ENCODE results near the gene STOX1. TPM values are rescaled to one million over a fixed set of nuclear protein-coding genes. Genes with fewer than 3 reads are reported as not detected.
"Not testable (repeated sequence)": the region's sequence is repeated elsewhere in the genome, so short reads cannot be mapped to it uniquely, and the experiment has no call there.

Gene STOX1
- total and polyA plus RNA-seq, 2 donors (not counting 1 experiment from before 2014, with no cell fraction given): under 0.01 to 0.05 TPM

DNA sequence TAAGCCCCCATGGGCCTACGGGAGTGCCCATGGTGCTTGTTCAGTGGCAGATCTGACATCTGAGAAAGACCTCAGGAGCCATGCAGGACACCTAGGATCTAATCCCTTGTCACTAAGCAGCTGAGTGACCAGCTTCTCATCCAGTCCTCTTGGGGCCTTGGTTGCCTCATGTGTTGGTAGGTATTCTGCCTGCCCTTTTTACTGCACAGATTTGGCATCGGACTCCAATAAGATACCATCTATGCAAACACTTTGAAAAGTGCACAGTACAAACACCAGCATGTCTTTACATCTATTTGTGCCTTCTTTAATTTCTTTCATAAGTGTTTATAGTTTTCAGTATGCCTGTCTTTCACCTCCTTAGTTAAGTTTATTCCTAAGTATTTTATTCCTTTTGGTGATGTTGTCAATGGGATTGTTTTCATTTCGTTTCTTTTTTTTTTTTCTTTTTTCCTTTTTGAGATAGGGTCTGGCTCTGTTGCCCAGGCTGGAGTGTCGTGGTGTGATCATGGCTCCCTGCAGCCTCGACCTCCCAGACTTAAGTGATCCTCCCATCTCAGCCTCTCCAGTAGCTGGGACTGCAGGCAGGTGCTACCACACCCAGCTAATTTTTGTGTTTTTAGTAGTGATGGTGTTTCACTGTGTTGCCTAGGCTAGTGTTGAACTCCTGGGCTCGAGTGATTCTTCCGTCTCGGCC is 10.4 kb downstream of the STOX1 start:
- no peak overlapping the region for H2AFZ ChIP-seq (ENCODE audit: low read length)
- H3K4me1 ChIP-seq (ENCODE audit: control insufficient read depth, extremely low read depth, insufficient read depth, low read length): no peaks in the 10 kb centered on the region
- H3K79me2 ChIP-seq (ENCODE audit: control insufficient read depth, insufficient read depth, low read length): no peaks in the 10 kb centered on the region
- TF ChIP-seq, protein P1, sequence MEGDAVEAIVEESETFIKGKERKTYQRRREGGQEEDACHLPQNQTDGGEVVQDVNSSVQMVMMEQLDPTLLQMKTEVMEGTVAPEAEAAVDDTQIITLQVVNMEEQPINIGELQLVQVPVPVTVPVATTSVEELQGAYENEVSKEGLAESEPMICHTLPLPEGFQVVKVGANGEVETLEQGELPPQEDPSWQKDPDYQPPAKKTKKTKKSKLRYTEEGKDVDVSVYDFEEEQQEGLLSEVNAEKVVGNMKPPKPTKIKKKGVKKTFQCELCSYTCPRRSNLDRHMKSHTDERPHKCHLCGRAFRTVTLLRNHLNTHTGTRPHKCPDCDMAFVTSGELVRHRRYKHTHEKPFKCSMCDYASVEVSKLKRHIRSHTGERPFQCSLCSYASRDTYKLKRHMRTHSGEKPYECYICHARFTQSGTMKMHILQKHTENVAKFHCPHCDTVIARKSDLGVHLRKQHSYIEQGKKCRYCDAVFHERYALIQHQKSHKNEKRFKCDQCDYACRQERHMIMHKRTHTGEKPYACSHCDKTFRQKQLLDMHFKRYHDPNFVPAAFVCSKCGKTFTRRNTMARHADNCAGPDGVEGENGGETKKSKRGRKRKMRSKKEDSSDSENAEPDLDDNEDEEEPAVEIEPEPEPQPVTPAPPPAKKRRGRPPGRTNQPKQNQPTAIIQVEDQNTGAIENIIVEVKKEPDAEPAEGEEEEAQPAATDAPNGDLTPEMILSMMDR (conservative IDR thresholded peaks at IDR 0.05 in 1 of 2, IDR thresholded peaks at IDR 0.05 in 1 of 2; ENCODE audit: low read depth in 1 of 2, low read length in 2 of 2): no peak
- TF ChIP-seq EZH2 (IDR thresholded peaks at IDR 0.05; ENCODE audit: low read length, missing control alignments): no peak
- H3K4me2 ChIP-seq (ENCODE audit: extremely low read depth, insufficient read depth, low read length): no peak overlapping the region
- H3K36me3 ChIP-seq (ENCODE audit: control insufficient read depth, insufficient read depth, low read length): no peaks in the 10 kb centered on the region
- H3K4me3 ChIP-seq (replicated peaks in 1 of 4; ENCODE audit: control extremely low read depth in 1 of 4, insufficient read depth in 1 of 4, low read depth in 3 of 4, low read length in 4 of 4): no peak overlapping the region
- H3K27me3 ChIP-seq (ENCODE audit: control insufficient read depth, insufficient read depth, low read length): no peaks in the 10 kb centered on the region
- no peaks in the 10 kb centered on the region for H4K20me1 ChIP-seq (ENCODE audit: control insufficient read depth, extremely low read depth, insufficient read depth, low read length)
- DNase-seq (ENCODE audit: low read depth in 2 of 2): no peak
- H3K9me3 ChIP-seq (ENCODE audit: control insufficient read depth, insufficient read depth, low read depth, low read length): no peaks in the 10 kb centered on the region
- no peak overlapping the region for H3K27ac ChIP-seq (ENCODE audit: insufficient read depth, low read length)
- H3K9ac ChIP-seq (ENCODE audit: insufficient read depth, low read length): no peak overlapping the region

DNA sequence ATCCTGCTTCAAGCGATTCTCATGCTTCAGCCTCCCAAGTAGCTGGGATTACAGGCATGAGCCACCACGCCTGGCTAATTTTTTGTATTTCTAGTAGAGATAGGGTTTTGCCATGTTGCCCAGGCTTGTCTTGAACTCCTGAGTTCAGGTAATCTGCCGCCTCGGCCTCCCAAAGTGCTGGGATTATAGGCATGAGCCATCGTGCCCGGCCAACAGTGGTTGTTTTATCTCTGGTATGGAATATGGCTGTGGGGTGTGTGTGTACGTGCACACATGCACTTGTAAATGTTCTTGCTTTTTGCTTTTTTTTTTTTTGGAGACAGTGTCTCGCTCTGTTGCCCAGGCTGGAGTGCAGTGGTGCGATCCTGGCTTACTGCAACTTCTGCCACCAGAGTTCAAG is 13.3 kb downstream of the STOX1 start:
- not testable (repeated sequence) for H3K27me3 ChIP-seq (ENCODE audit: control insufficient read depth, insufficient read depth, low read length); H3K27ac ChIP-seq (ENCODE audit: insufficient read depth, low read length); H2AFZ ChIP-seq (ENCODE audit: low read length); DNase-seq (ENCODE audit: low read depth in 2 of 2); H3K9ac ChIP-seq (ENCODE audit: insufficient read depth, low read length); H3K4me1 ChIP-seq (ENCODE audit: control insufficient read depth, extremely low read depth, insufficient read depth, low read length); H3K79me2 ChIP-seq (ENCODE audit: control insufficient read depth, insufficient read depth, low read length); H4K20me1 ChIP-seq (ENCODE audit: control insufficient read depth, extremely low read depth, insufficient read depth, low read length); H3K4me3 ChIP-seq (replicated peaks in 1 of 4; ENCODE audit: control extremely low read depth in 1 of 4, insufficient read depth in 1 of 4, low read depth in 3 of 4, low read length in 4 of 4); H3K4me2 ChIP-seq (ENCODE audit: extremely low read depth, insufficient read depth, low read length); H3K9me3 ChIP-seq (ENCODE audit: control insufficient read depth, insufficient read depth, low read depth, low read length); H3K36me3 ChIP-seq (ENCODE audit: control insufficient read depth, insufficient read depth, low read length)

DNA sequence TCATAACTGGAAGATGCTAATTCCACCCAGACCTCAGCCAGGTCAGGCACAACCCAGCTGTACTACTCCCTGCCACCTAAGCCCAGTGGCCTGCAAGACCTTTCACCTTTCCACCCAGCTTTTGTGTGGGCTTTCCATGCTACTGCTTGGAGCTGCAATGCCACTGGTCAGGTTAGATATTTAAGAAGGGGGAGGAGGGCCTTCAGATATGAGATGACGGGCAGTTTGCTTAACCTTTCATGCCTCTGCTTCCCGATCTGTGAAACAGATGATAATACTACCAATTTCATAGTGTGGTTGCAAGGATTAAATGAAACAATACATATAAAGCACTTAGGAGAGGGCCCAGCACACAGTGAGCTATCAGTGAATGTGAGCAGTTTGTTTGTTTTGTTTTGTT is 20.9 kb downstream of the STOX1 start:
- Histone ChIP-seq H3K27me3 (ENCODE audit: control insufficient read depth, insufficient read depth, low read length) (no peaks in the 10 kb centered on the region), H3K9ac (ENCODE audit: insufficient read depth, low read length) (no peak overlapping the region)

More for the DNA sequence above, 20.9 kb downstream of the STOX1 start:
- H3K4me2 ChIP-seq (ENCODE audit: extremely low read depth, insufficient read depth, low read length): no peak overlapping the region
- DNase-seq (ENCODE audit: low read depth in 2 of 2): no peak
- H2AFZ ChIP-seq (ENCODE audit: low read length): no peak overlapping the region
- no peaks in the 10 kb centered on the region for H3K79me2 ChIP-seq (ENCODE audit: control insufficient read depth, insufficient read depth, low read length)
- no peak overlapping the region for H3K4me3 ChIP-seq (replicated peaks in 1 of 4; ENCODE audit: control extremely low read depth in 1 of 4, insufficient read depth in 1 of 4, low read depth in 3 of 4, low read length in 4 of 4)
- H3K36me3 ChIP-seq (ENCODE audit: control insufficient read depth, insufficient read depth, low read length): no peaks in the 10 kb centered on the region
- H3K9me3 ChIP-seq (ENCODE audit: control insufficient read depth, insufficient read depth, low read depth, low read length): no peaks in the 10 kb centered on the region
- H3K4me1 ChIP-seq (ENCODE audit: control insufficient read depth, extremely low read depth, insufficient read depth, low read length): no peaks in the 10 kb centered on the region
- no peak overlapping the region for H3K27ac ChIP-seq (ENCODE audit: insufficient read depth, low read length)
- no peak for TF ChIP-seq EZH2 (IDR thresholded peaks at IDR 0.05; ENCODE audit: low read length, missing control alignments)
- TF ChIP-seq, protein P1 (conservative IDR thresholded peaks at IDR 0.05 in 1 of 2, IDR thresholded peaks at IDR 0.05 in 1 of 2; ENCODE audit: low read depth in 1 of 2, low read length in 2 of 2): no peak
- no peaks in the 10 kb centered on the region for H4K20me1 ChIP-seq (ENCODE audit: control insufficient read depth, extremely low read depth, insufficient read depth, low read length)
